HAP-1 (cell line): ENCODE results near the gene SNX27.
A peak's percentile ranks its signal among the peaks of the same experiment; 100 is the strongest.

Experiments
- DNase-seq, 2 experiments: peaks; one replicate each; pipeline ENCODE4 v3.0.0-alpha.2; 2016 to 2020; ENCODE audit warnings: low spot score in 2 of 2
- H3K27me3 ChIP-seq: fragments of 250-450 bp; sonication (Bioruptor Pico); 2 replicates; pipeline ENCODE4 v1.5.1; 2020; ENCODE audit warnings: low read depth, mild to moderate bottlenecking, moderate library complexity
- H3K36me3 ChIP-seq: fragments of 250-450 bp; sonication (Bioruptor Pico); replicated peaks from 2 replicates; pipeline ENCODE4 v1.5.1; 2020; ENCODE audit warnings: mild to moderate bottlenecking
- H3K4me1 ChIP-seq: fragments of 250-450 bp; sonication (Bioruptor Pico); 2 replicates; pipeline ENCODE4 v1.5.1; 2020; ENCODE audit warnings: mild to moderate bottlenecking
- H3K4me3 ChIP-seq: fragments of 250-450 bp; sonication (Bioruptor Pico); 2 replicates; pipeline ENCODE4 v1.5.1; 2020; ENCODE audit warnings: mild to moderate bottlenecking, moderate library complexity
- H3K9me3 ChIP-seq: fragments of 250-450 bp; sonication (Bioruptor Pico); 2 replicates; pipeline ENCODE4 v1.5.1; 2020; ENCODE audit warnings: mild to moderate bottlenecking, moderate library complexity
- in situ Hi-C: fragments of 300-500 bp; cut with MboI; formaldehyde crosslinking; loops from 3 replicates; pipeline ENCODE4 v1.14.3; 2020; ENCODE audit warnings: low sequenced_read_pairs, inconsistent platforms, mixed read lengths

SNX27 gene

DNA sequence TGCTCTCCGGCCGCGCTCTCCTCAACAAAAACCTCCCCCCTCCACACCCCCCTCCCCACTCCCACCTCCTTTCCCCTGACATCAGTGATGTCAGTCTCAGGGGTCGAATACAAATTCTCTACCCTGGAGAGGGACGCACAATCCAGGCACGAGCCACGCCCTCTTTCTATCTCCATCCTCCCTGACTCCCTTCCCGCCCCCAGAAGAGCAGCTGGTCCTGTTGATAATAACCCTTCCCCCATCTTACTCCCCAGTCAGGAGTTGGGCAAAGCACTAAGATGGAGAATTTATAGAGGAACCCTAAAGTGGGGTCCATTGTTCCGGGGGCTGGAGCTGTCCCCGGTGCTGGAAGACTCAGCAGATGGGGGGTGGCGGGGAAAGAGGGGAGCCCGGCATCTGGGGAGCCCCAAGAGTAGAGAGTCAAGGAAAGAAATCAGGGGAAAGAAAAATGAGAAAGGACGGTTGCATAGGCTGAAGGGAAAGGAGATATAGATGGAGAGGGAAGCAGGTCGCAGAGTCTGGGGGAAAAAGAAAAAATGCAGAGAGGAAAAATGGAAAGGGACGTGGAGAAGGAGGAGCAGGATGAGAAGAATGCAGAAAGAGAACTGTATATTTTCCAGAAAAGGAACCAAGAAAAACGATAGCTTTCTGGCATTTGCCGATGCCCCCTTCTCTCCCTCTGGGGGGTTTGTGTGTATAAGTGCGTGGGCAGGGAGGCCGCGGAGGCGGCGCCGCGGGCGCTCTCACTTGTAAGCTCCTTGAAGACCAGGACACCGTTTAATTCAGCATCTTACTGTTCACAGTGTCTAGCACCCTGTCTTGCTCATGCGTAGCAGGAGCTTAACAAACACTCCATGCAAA, 105.2 kb downstream of the SNX27 start, which contains the start of gene CELF3:
Gene CELF3, minus strand, starts transcription at position 33 of the 861 bp plus-strand sequence. CDS start 783 bp downstream, outside the sequence.
- Histone ChIP-seq H3K36me3 (no peaks in the 10 kb centered on the region), H3K4me1 (0 out of 2 replicates have a peak, but pooled peaks cover 5% of the 10 kb centered on the region), H3K9me3 (no peaks in the 10 kb centered on the region), H3K4me3 (no peak within 1 kb of the TSS), H3K27me3 (peaks cover 31% of the 10 kb centered on the region)
- peak; percentile 43 to 56 for DNase-seq
- in situ Hi-C loops: no loop called here

DNA sequence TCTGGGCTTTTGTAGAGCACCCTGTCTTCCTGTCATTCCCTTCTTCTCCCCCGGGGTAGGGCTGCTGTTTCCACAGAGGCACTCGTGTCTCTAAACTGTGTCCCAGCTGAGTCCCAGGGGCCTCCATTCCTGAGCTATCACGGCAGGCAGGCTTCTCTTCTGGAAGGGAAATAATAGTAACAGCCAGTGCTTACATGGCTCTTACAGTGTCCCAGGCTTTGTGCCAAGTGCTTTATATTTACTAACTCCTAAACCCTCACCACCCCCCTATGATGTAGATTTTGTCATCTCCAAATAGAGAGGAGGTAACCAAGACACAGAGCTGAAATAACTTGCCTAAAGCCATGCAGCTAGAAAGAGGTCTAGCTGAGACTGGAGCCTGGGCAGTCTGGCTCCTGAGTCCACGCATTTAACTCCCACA, 106.2 kb downstream of the SNX27 start:
- in situ Hi-C loops: no loop called here
- peaks cover 31% of the 10 kb centered on the region for H3K27me3 ChIP-seq
- no peak for DNase-seq
- H3K4me1 ChIP-seq: 0 out of 2 replicates have a peak, but pooled peaks cover 5% of the 10 kb centered on the region
- no peaks in the 10 kb centered on the region for H3K9me3 ChIP-seq
- no peak overlapping the region for H3K4me3 ChIP-seq
- no peaks in the 10 kb centered on the region for H3K36me3 ChIP-seq

DNA sequence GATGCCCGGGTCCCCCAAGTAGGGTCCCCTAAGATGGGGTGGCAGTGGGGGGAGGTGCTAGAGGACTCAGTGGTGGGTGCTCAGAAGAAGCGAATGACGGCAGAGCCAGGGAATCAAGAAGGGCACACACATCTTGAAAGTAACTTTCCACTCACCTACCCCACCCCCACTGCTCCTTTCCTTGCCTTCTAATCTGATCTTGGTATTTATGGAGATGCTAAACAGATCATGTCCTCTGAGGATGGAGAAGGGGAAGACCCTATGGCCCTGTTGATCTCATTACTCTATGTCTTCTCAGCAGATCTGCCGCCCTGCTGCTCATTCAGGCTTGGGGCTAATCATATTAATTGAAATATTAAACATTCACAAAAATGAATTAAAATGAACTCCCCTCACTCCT, 106.8 kb downstream of the SNX27 start:
- Histone ChIP-seq H3K9me3 (no peaks in the 10 kb centered on the region), H3K36me3 (no peaks in the 10 kb centered on the region), H3K27me3 (peaks cover 31% of the 10 kb centered on the region), H3K4me3 (no peak overlapping the region), H3K4me1 (peaks cover 6% of the 10 kb centered on the region; the same call in 1 of the 2 replicates)
- in situ Hi-C loops: no loop called here
- no peak for DNase-seq

DNA sequence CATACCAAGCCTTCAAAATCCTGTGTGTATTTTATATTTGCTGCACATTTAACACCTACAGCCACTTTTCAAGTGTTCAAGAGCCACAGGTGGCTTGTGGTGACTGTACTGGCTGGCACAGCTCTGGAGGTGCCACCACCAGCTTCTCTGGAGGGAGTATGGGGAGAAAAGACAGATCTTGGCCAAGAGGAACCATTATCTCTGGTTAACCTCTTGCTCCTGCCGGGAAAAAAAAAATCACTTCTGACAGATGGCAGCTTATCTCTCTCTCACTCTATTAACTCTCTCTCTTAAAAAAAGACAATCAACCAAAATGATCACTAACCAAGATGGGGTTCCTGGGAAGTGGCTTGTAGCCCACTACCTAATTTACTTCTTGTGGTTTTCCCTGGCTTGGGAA, 108.3 kb downstream of the SNX27 start:
- no peak for DNase-seq
- no peak overlapping the region for H3K4me3 ChIP-seq
- H3K36me3 ChIP-seq: no peaks in the 10 kb centered on the region
- in situ Hi-C loops: no loop called here
- peaks cover 31% of the 10 kb centered on the region for H3K27me3 ChIP-seq
- H3K4me1 ChIP-seq: peaks cover 11% of the 10 kb centered on the region; the same call in 1 of the 2 replicates
- H3K9me3 ChIP-seq: no peaks in the 10 kb centered on the region

DNA sequence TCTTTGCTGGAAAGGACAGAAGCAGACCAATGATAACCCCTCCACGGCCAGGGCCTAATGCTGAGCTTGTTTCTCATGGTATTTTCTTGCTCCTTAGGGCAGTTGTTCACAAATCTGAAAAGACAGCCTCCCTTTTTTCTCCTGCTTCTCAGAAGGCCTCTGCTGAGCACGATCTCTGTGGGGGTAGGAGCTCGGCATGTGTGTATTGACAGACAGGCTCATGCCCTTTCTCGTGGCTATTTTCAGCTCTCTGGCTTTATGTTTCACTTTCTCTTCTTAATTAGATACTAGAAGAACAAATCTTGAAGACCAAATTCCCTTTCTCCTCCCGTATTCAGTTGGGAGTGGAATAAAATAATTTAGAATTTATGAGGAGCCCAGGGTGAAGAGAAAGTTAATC, 108.7 kb downstream of the SNX27 start:
- H3K4me1 ChIP-seq: peaks cover 11% of the 10 kb centered on the region; the same call in 1 of the 2 replicates
- in situ Hi-C loops: no loop called here
- H3K4me3 ChIP-seq: no peak overlapping the region
- DNase-seq: no peak
- H3K36me3 ChIP-seq: no peaks in the 10 kb centered on the region
- peaks cover 31% of the 10 kb centered on the region for H3K27me3 ChIP-seq
- no peaks in the 10 kb centered on the region for H3K9me3 ChIP-seq

DNA sequence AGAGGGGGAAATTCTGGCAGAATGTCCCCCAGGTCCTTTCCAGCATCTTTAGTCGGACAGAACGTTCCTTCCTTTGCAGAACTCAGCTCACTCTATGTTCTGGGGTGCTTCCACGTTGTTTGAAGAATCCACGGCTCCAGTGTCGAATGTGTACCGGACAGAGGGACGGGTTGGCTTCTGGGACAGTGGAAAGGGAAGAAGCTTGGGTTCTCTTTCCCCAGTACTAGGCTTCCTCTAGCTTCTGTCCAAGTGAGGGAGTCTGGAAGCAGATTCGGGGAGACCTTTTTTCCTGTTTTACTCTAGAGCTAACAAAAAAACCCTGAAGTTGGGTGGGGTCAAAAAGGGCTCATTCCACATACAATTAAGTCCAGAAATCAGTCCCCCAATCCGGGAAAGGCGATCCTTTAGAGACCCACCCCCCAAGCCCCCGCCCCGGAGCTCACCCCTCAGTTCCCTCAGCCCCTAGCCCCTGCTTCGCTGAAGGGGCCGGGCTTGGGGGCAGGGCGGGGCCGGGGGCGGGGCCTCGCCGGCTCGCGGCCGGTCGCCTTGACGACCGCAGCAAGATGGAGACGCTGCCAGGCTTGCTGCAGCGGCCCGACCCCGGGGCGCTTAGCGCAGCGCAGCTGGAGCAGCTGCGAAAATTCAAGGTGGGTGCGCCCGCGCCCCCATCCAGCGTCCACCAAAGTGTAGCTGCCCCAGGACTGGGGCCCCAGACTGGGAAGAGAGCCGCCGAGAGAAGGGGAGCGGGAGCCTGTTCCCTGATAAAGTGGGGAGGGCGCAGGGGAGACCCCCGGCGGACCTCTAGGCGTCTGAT, 109.3 kb downstream of the SNX27 start, which contains the start of gene RIIAD1:
Gene RIIAD1, plus strand, starts transcription at position 549 of the 814 bp plus-strand sequence. Its CDS starts 15 bp downstream, at position 564.
- DNase-seq: peak in 1 of 2 experiments; percentile 52
- Histone ChIP-seq H3K36me3 (no peaks in the 10 kb centered on the region), H3K27me3 (peaks cover 31% of the 10 kb centered on the region), H3K4me3 (peak within 1 kb of the TSS; percentile 19), H3K9me3 (no peaks in the 10 kb centered on the region), H3K4me1 (peaks cover 11% of the 10 kb centered on the region; the same call in 1 of the 2 replicates)
- in situ Hi-C loops: no loop called here

DNA sequence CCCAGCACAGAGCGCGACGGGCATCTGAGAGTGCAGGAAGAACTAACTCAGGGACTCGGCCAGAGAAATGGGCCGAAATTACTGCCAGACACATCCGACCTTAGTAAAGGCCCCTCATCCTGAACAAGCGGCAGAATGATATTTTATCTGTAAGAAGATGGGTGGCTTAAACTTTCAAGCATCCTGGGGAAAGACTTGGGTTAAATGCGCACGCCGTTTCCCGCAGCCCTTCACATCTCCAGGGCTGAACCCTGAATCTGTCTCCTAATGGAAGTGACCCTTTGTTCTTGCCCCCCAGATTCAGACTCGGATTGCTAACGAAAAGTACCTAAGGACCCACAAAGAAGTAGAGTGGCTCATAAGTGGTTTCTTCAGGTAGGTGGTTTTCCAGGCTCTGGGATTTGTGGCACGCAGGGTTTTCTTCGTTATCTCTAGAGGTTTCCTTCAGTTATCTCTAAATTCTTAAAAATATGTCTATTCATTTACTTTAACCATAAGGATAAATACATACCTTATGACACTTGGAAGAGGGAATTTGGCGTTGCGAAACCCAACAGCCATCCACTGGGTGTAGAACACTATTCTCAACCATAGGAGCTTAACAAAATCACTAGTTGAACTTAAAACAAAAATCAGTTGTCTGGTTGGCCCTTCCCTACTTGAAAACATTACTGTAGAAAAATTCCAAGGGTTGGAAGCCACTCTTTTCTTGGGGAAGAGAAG, 110.1 kb downstream of the SNX27 start:
- DNase-seq: no peak
- Histone ChIP-seq H3K27me3 (peaks cover 30% of the 10 kb centered on the region), H3K4me3 (peak overlapping the region; percentile 19), H3K9me3 (no peaks in the 10 kb centered on the region), H3K36me3 (no peaks in the 10 kb centered on the region), H3K4me1 (peaks cover 9% of the 10 kb centered on the region; the same call in 1 of the 2 replicates)
- in situ Hi-C loops: no loop called here

DNA sequence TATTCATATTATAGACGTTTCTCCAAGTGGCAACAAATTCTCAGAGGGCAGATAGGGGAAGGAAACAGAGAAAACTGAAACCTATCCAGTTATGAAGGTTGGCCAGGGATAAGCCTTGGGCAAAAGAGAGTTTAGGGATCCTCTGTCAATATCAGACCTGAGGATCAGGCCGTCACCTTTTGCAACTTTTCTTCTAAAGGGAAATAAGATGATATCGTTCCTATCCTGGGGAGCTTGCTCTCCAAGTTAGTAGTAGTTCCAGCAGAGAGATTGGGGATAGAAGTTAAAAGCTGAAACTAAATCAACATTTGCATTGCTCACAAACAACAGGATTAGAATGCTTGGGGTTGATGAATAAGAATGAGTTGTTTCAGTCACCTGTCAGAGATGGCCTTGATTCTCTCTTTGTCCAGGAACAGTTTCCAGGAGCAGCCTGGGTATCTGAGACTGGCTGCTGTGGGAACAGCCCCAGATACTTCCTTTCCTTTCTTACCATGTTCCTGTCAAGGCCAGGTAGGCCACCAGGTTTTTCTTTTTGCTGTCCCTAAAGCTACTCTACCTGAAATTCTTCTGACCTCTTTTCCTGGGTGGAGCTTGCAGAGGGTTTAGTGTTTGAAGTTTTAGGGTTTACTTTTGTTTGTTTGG, 112.0 kb downstream of the SNX27 start:
- no peak for DNase-seq
- H3K4me1 ChIP-seq: peaks cover 6% of the 10 kb centered on the region; the same call in 1 of the 2 replicates
- H3K4me3 ChIP-seq: no peak overlapping the region
- H3K9me3 ChIP-seq: no peaks in the 10 kb centered on the region
- in situ Hi-C loops: no loop called here
- no peaks in the 10 kb centered on the region for H3K36me3 ChIP-seq
- H3K27me3 ChIP-seq: peaks cover 23% of the 10 kb centered on the region

DNA sequence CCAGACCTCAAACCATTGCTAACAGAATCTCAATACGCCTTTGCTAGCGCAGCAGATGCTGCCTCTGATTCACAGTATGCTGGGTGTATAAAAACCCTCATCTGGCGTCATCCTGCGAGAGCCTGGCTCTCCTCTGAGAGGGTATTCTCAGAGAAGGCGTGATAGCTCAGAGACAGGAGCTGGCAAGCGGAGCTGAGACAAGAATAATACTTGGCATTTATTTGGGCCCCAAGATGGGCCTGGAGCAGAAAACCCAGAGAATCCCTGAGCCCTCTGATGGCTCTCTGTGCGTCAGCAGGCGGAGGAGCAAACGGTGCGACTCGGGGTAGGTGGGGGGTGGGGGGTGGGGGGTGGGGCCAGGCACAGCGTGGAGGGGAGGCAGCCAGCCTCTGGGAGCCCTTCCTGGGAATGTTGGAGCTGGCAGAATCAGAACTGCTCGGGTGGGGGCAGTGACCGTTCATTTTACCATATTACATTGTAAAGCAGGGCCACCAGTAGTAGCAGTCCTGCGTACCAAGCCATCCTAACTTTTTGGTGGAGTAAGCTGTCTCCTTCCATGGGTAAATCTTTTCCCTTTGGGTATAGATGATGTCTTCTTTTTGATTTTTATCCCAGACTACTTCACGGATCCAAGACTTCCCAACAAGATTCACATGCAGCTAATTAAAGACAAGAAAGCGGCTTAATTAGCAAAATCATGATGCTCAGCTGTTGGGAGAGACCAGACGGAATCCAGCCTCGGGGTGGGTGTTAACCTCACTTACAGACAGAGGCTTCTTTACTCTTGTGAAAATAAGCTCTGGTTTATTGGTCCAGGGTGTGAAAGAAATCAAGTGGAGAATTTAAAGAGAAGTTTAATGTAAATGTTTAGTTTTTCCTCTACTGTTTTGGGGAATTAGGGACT, 116.6 kb downstream of the SNX27 start:
- Histone ChIP-seq H3K9me3 (no peaks in the 10 kb centered on the region), H3K4me3 (no peak overlapping the region), H3K27me3 (no peaks in the 10 kb centered on the region; the same call in 1 of the 2 replicates), H3K36me3 (no peaks in the 10 kb centered on the region), H3K4me1 (peaks cover 6% of the 10 kb centered on the region; the same call in 1 of the 2 replicates)
- DNase-seq: no peak
- in situ Hi-C loops: no loop called here

DNA sequence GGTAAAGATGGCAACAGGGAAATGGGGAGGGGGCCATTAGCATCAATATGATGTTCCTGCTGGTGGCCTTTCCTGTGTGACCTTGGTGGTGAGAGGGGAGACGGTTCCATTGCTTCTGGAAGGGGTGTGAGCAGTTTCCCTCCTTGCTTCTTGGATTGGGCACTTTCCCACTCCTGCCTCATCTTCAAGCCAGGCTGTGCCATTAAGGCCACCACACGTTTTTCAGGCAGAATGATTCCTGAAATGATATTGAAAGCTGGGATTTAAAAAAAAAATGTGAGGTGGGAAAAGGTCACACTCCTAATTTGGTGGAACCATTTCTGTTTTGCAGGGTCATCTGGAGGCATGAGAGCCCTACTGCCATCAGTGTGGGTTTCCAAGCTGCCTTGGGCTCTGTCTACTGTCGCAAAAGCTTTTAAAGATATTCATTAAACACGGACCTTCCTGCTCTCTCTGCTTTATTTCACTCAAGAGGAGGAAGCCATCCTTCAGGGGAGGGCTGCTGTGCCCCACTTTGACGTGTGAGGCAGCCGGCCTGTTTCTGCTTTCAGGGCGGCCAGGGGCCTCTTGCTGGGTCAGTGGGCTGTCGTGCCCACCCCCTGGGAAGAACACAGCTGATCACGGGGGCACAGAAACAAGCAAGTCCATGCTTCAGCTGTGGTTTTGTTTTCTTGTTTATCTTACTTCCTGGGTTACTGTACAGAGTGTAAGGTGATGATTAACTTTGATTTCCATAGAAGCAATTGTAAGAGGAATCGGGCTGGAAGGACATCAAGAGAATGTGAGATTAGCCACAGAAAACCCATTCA, 117.5 kb downstream of the SNX27 start:
- Histone ChIP-seq H3K4me1 (no peaks in the 10 kb centered on the region; the same call in 1 of the 2 replicates), H3K4me3 (no peak overlapping the region), H3K9me3 (no peaks in the 10 kb centered on the region), H3K36me3 (no peaks in the 10 kb centered on the region), H3K27me3 (no peaks in the 10 kb centered on the region; the same call in 1 of the 2 replicates)
- in situ Hi-C loops: no loop called here
- DNase-seq: no peak

DNA sequence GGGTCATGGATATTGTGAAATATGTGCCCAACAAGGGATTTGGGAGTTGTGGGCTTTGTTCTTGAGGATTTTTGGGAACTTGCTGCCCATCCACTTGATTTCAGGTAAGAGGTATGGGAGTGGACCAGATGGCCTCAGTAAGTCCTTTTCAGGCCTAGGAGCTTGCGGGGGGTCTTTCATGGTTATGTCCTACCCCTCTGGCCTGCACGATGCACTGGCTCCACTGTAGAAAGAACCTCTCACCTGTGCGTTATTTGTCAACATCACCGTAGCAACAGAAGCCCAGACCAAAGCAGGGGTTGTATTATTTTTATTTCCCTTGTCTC, 118.1 kb downstream of the SNX27 start:
- Histone ChIP-seq H3K27me3 (no peaks in the 10 kb centered on the region; the same call in 1 of the 2 replicates), H3K4me1 (no peaks in the 10 kb centered on the region), H3K4me3 (no peak overlapping the region), H3K9me3 (no peaks in the 10 kb centered on the region), H3K36me3 (no peaks in the 10 kb centered on the region)
- no peak for DNase-seq
- in situ Hi-C loops: no loop called here
